Suprapubic skin (tissue), 4 donors: ENCODE measurements around the gene PUS1.
"Not testable (repeated sequence)": the region's sequence is repeated elsewhere in the genome, so short reads cannot be mapped to it uniquely, and the experiment has no call there.

Experiments
- CTCF ChIP-seq, 2 donors: fragments of 200-600 bp in 1 of 2; fragments of 450-650 bp in 1 of 2; sonication (generic) in 1 of 2; IDR thresholded peaks; one replicate each; pipeline ENCODE4 v1.5.1; 2016 to 2019; ENCODE audit warnings: antibody characterized with exemption in 2 of 2, mild to moderate bottlenecking in 1 of 2, moderate library complexity in 1 of 2
- POLR2A ChIP-seq, 2 donors: fragments of 450-650 bp; IDR thresholded peaks; one replicate each; pipeline ENCODE4 v1.6.1; 2017; ENCODE audit warnings: antibody characterized with exemption in 2 of 2, mild to moderate bottlenecking in 2 of 2, moderate library complexity in 2 of 2
- POLR2AphosphoS5 ChIP-seq, 3 donors: sonication (generic); formaldehyde crosslinking; IDR thresholded peaks; one replicate each; pipeline ENCODE4 v1.6.1; 2017; ENCODE audit warnings: antibody characterized with exemption in 3 of 3

GRCh38 chr12:131960590-131961325 lies 31.7 kb downstream of the PUS1 start:
- not testable (repeated sequence) for TF ChIP-seq POLR2A, POLR2AphosphoS5, CTCF (IDR thresholded peaks at IDR 0.05)
